ENCODE data around the gene HOMER2. TPM values are rescaled to one million over a fixed set of nuclear protein-coding genes. Genes with fewer than 3 reads are reported as not detected.

HOMER2 gene
- total and polyA plus RNA-seq, 2 of the 13 experiments (the other 11 are each of a cell fraction or from before 2014, with no cell fraction given) = 12.9 to 14.1 TPM

GRCh38 chr15:82809308-82810060, 143.0 kb downstream of the HOMER2 start, which contains the start of gene WHAMM (continued):
- TF ChIP-seq, protein P1, sequence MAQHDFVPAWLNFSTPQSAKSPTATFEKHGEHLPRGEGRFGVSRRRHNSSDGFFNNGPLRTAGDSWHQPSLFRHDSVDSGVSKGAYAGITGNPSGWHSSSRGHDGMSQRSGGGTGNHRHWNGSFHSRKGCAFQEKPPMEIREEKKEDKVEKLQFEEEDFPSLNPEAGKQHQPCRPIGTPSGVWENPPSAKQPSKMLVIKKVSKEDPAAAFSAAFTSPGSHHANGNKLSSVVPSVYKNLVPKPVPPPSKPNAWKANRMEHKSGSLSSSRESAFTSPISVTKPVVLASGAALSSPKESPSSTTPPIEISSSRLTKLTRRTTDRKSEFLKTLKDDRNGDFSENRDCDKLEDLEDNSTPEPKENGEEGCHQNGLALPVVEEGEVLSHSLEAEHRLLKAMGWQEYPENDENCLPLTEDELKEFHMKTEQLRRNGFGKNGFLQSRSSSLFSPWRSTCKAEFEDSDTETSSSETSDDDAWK (CRISPR knock-in tag; IDR thresholded peaks at IDR 0.05) = no peak
- 0 out of 2 replicates have a peak, but pooled peaks have one; percentile 46 for TF ChIP-seq CAMTA2 (CRISPR knock-in tag; IDR thresholded peaks at IDR 0.05; ENCODE audit: borderline replicate concordance)
- TF ChIP-seq MED1 (CRISPR knock-in tag; IDR thresholded peaks at IDR 0.05) = peak; percentile 44
- TF ChIP-seq KDM6A (CRISPR knock-in tag; IDR thresholded peaks at IDR 0.05; ENCODE audit: low read depth) = no peak
- TF ChIP-seq ZNF777 (CRISPR knock-in tag; IDR thresholded peaks at IDR 0.05) = peak; percentile 79
- no peak for TF ChIP-seq ZNF569 (CRISPR knock-in tag; IDR thresholded peaks at IDR 0.05; ENCODE audit: borderline replicate concordance)
- TF ChIP-seq CBX1 (IDR thresholded peaks at IDR 0.05; ENCODE audit: low read depth) = no peak
- peak; percentile 83 for TF ChIP-seq MXD3 (CRISPR knock-in tag; IDR thresholded peaks at IDR 0.05)
- peak; percentile 24; the same call in 1 of the 3 replicates for TF ChIP-seq MXI1 (IDR thresholded peaks at IDR 0.05; ENCODE audit: borderline replicate concordance, low read depth, low read length)
- TF ChIP-seq, protein P2, sequence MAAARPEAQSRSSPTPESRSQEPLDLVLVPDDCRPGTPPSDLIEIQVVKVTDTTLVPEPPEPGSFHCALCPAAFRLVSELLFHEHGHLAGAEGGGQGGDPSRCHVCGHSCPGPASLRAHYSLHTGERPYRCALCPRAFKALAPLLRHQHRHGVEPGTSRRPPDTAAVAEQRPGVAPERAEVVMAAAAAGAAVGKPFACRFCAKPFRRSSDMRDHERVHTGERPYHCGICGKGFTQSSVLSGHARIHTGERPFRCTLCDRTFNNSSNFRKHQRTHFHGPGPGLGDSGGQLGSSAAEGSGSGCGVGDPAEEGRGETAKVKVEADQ (CRISPR knock-in tag; IDR thresholded peaks at IDR 0.05; ENCODE audit: borderline replicate concordance) = 0 out of 2 replicates have a peak, but pooled peaks have one; percentile 54
- TF ChIP-seq SP4 (CRISPR knock-in tag; IDR thresholded peaks at IDR 0.05) = 0 out of 2 replicates have a peak, but pooled peaks have one; percentile 9
- 0 out of 2 replicates have a peak, but pooled peaks have one; percentile 65 for TF ChIP-seq ZHX1 (CRISPR knock-in tag; IDR thresholded peaks at IDR 0.05; ENCODE audit: low read depth)
- TF ChIP-seq HOMEZ (CRISPR knock-in tag; IDR thresholded peaks at IDR 0.05; ENCODE audit: low read depth) = peak; percentile 23; the same call in 1 of the 2 replicates
- TF ChIP-seq, protein P3, sequence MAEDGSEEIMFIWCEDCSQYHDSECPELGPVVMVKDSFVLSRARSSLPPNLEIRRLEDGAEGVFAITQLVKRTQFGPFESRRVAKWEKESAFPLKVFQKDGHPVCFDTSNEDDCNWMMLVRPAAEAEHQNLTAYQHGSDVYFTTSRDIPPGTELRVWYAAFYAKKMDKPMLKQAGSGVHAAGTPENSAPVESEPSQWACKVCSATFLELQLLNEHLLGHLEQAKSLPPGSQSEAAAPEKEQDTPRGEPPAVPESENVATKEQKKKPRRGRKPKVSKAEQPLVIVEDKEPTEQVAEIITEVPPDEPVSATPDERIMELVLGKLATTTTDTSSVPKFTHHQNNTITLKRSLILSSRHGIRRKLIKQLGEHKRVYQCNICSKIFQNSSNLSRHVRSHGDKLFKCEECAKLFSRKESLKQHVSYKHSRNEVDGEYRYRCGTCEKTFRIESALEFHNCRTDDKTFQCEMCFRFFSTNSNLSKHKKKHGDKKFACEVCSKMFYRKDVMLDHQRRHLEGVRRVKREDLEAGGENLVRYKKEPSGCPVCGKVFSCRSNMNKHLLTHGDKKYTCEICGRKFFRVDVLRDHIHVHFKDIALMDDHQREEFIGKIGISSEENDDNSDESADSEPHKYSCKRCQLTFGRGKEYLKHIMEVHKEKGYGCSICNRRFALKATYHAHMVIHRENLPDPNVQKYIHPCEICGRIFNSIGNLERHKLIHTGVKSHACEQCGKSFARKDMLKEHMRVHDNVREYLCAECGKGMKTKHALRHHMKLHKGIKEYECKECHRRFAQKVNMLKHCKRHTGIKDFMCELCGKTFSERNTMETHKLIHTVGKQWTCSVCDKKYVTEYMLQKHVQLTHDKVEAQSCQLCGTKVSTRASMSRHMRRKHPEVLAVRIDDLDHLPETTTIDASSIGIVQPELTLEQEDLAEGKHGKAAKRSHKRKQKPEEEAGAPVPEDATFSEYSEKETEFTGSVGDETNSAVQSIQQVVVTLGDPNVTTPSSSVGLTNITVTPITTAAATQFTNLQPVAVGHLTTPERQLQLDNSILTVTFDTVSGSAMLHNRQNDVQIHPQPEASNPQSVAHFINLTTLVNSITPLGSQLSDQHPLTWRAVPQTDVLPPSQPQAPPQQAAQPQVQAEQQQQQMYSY (CRISPR knock-in tag; IDR thresholded peaks at IDR 0.05) = 0 out of 2 replicates have a peak, but pooled peaks have one; percentile 11
- TF ChIP-seq SKI (IDR thresholded peaks at IDR 0.05; ENCODE audit: partially characterized antibody) = no peak
- no peak for TF ChIP-seq SUZ12 (IDR thresholded peaks at IDR 0.05; ENCODE audit: low read depth, low read length)
- TF ChIP-seq ZSCAN22 (CRISPR knock-in tag; IDR thresholded peaks at IDR 0.05) = no peak
